ENCODE data around the gene CCL5. TPM values are rescaled to one million over a fixed set of nuclear protein-coding genes. Genes with fewer than 3 reads are reported as not detected.

CCL5 gene
- total and polyA plus RNA-seq, 5 donors from 2014 or later = 4.7 to 25.8 (median 6.0) TPM

DNA sequence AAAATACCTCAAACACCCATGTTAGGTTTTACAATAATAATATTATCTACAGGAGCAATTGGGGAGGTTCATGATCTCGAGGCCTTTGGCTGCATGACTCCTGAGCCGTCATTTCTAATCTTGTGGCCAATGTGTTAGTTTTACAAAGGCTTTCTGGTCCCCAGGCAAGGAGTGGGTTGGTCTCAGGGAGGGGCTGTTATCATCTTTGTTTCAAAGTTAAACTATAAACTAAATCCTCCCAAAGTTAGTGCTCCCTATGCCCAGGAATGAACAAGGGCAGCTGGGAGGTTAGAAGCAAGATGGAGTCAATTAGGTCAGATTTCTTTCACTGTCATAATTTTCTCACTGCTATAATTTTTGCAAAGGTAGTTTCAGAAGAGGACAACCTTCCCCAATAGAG, 9.1 kb upstream of the CCL5 start:
- Histone ChIP-seq H3K9me3 (ENCODE audit: control insufficient read depth in 2 of 2, low read length in 2 of 2) (no peaks in the 10 kb centered on the region), H3K27ac (ENCODE audit: insufficient read depth, low read length, poor library complexity, severe bottlenecking) (no peak overlapping the region), H3K36me3 (ENCODE audit: control insufficient read depth, insufficient read depth, low read length) (no peaks in the 10 kb centered on the region), H3K27me3 (ENCODE audit: control insufficient read depth, insufficient read depth, low read length) (no peaks in the 10 kb centered on the region), H3K4me3 (ENCODE audit: low read depth, low read length) (no peak overlapping the region), H3K4me1 (ENCODE audit: control insufficient read depth, insufficient read depth, low read length, poor library complexity, severe bottlenecking) (no peaks in the 10 kb centered on the region)
- H3K9me3 Mint-ChIP-seq = no peaks in the 10 kb centered on the region
- H3K27me3 Mint-ChIP-seq = no peaks in the 10 kb centered on the region
- H3K4me1 Mint-ChIP-seq = peaks cover 0 to 11% (median 5%) of the 10 kb centered on the region in 4 donors
- no peak overlapping the region for H3K4me3 Mint-ChIP-seq
- H3K36me3 Mint-ChIP-seq = no peaks in the 10 kb centered on the region
- ATAC-seq (ENCODE audit: low read depth in 2 of 2) (no peak), DNase-seq (no peak)
- H3K27ac Mint-ChIP-seq = no peak overlapping the region

- Mint-ChIP-seq H3K4me3 (no peak overlapping the region), H3K36me3 (no peaks in the 10 kb centered on the region), H3K4me1 (peaks cover 5 to 23% (median 13%) of the 10 kb centered on the region in 4 donors), H3K27ac (no peak overlapping the region), H3K9me3 (peaks cover 0 to 2% (median 0%) of the 10 kb centered on the region in 7 donors), H3K27me3 (no peaks in the 10 kb centered on the region)
- no peak overlapping the region for H3K4me3 ChIP-seq (ENCODE audit: low read depth, low read length)
- no peak overlapping the region for H3K27ac ChIP-seq (ENCODE audit: insufficient read depth, low read length, poor library complexity, severe bottlenecking)
- H3K4me1 ChIP-seq (ENCODE audit: control insufficient read depth, insufficient read depth, low read length, poor library complexity, severe bottlenecking) = peaks cover 4% of the 10 kb centered on the region
- no peaks in the 10 kb centered on the region for H3K36me3 ChIP-seq (ENCODE audit: control insufficient read depth, insufficient read depth, low read length)
- H3K27me3 ChIP-seq (ENCODE audit: control insufficient read depth, insufficient read depth, low read length) = no peaks in the 10 kb centered on the region
- DNase-seq (no peak), ATAC-seq (ENCODE audit: low read depth in 2 of 2) (no peak)
- no peaks in the 10 kb centered on the region for H3K9me3 ChIP-seq (ENCODE audit: control insufficient read depth in 2 of 2, low read length in 2 of 2)
Measured at GRCh38 chr17:35878361-35878760, 1.8 kb downstream of the CCL5 start.

GRCh38 chr17:35877345-35878029, 2.7 kb downstream of the CCL5 start:
- no peak for DNase-seq
- H3K27ac ChIP-seq (ENCODE audit: insufficient read depth, low read length, poor library complexity, severe bottlenecking) = no peak overlapping the region
- Mint-ChIP-seq H3K36me3 (no peaks in the 10 kb centered on the region), H3K4me3 (no peak overlapping the region), H3K4me1 (peaks cover 5 to 23% (median 13%) of the 10 kb centered on the region in 4 donors), H3K9me3 (peaks cover 0 to 2% (median 0%) of the 10 kb centered on the region in 7 donors), H3K27me3 (no peaks in the 10 kb centered on the region), H3K27ac (no peak overlapping the region)
- H3K4me3 ChIP-seq (ENCODE audit: low read depth, low read length) = no peak overlapping the region
- H3K4me1 ChIP-seq (ENCODE audit: control insufficient read depth, insufficient read depth, low read length, poor library complexity, severe bottlenecking) = peaks cover 4% of the 10 kb centered on the region
- H3K36me3 ChIP-seq (ENCODE audit: control insufficient read depth, insufficient read depth, low read length) = no peaks in the 10 kb centered on the region
- H3K9me3 ChIP-seq (ENCODE audit: control insufficient read depth in 2 of 2, low read length in 2 of 2) = no peaks in the 10 kb centered on the region
- no peak for ATAC-seq (ENCODE audit: low read depth in 2 of 2)
- H3K27me3 ChIP-seq (ENCODE audit: control insufficient read depth, insufficient read depth, low read length) = no peaks in the 10 kb centered on the region

DNA sequence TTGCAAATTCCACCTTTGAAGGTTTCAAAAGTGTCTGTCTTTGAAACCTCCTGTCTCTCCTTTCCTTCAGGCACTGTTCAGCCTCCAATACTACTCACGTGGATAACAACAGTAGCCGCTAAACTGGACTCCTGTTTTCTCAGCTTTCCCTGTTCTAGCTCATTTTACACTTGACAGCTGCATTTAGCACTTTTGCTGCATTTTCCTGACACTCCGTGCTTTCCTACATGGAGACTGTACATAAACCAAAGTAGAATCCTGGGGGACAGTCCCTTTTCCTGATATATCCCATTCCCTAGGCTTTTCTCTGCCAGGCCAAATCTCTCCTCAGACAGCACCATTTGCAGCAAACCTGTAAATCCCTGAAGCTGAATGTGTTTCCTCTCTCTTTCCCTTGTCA, 3.6 kb downstream of the CCL5 start:
- DNase-seq = no peak
- H3K4me1 ChIP-seq (ENCODE audit: control insufficient read depth, insufficient read depth, low read length, poor library complexity, severe bottlenecking) = peaks cover 4% of the 10 kb centered on the region
- no peaks in the 10 kb centered on the region for H3K36me3 ChIP-seq (ENCODE audit: control insufficient read depth, insufficient read depth, low read length)
- H3K4me3 Mint-ChIP-seq = no peak overlapping the region
- H3K9me3 ChIP-seq (ENCODE audit: control insufficient read depth in 2 of 2, low read length in 2 of 2) = no peaks in the 10 kb centered on the region
- H3K27me3 ChIP-seq (ENCODE audit: control insufficient read depth, insufficient read depth, low read length) = no peaks in the 10 kb centered on the region
- no peak for ATAC-seq (ENCODE audit: low read depth in 2 of 2)
- H3K4me3 ChIP-seq (ENCODE audit: low read depth, low read length) = no peak overlapping the region
- H3K27ac Mint-ChIP-seq = peak overlapping the region in 1 of 3 donors; percentile 38
- no peak overlapping the region for H3K27ac ChIP-seq (ENCODE audit: insufficient read depth, low read length, poor library complexity, severe bottlenecking)
- peaks cover 5 to 23% (median 16%) of the 10 kb centered on the region in 4 donors for H3K4me1 Mint-ChIP-seq
- no peaks in the 10 kb centered on the region for H3K27me3 Mint-ChIP-seq
- no peaks in the 10 kb centered on the region for H3K36me3 Mint-ChIP-seq
- H3K9me3 Mint-ChIP-seq = peaks cover 0 to 2% (median 0%) of the 10 kb centered on the region in 7 donors

GRCh38 chr17:35875800-35876139, 4.4 kb downstream of the CCL5 start:
- Histone ChIP-seq H3K9me3 (ENCODE audit: control insufficient read depth in 2 of 2, low read length in 2 of 2) (no peaks in the 10 kb centered on the region), H3K27ac (ENCODE audit: insufficient read depth, low read length, poor library complexity, severe bottlenecking) (no peak overlapping the region), H3K27me3 (ENCODE audit: control insufficient read depth, insufficient read depth, low read length) (no peaks in the 10 kb centered on the region), H3K4me3 (ENCODE audit: low read depth, low read length) (no peak overlapping the region), H3K36me3 (ENCODE audit: control insufficient read depth, insufficient read depth, low read length) (no peaks in the 10 kb centered on the region), H3K4me1 (ENCODE audit: control insufficient read depth, insufficient read depth, low read length, poor library complexity, severe bottlenecking) (peaks cover 4% of the 10 kb centered on the region)
- ATAC-seq (ENCODE audit: low read depth in 2 of 2) = no peak
- Mint-ChIP-seq H3K27ac (peak overlapping the region in 1 of 3 donors; percentile 67), H3K9me3 (peaks cover 0 to 2% (median 0%) of the 10 kb centered on the region in 7 donors), H3K4me1 (peaks cover 5 to 27% (median 14%) of the 10 kb centered on the region in 4 donors), H3K36me3 (no peaks in the 10 kb centered on the region), H3K4me3 (peak overlapping the region in 1 of 4 donors; percentile 2), H3K27me3 (no peaks in the 10 kb centered on the region)
- DNase-seq = no peak

- H3K27me3 Mint-ChIP-seq = no peaks in the 10 kb centered on the region
- H3K4me3 Mint-ChIP-seq = peak overlapping the region in 1 of 4 donors; percentile 2
- Histone ChIP-seq H3K36me3 (ENCODE audit: control insufficient read depth, insufficient read depth, low read length) (no peaks in the 10 kb centered on the region), H3K27ac (ENCODE audit: insufficient read depth, low read length, poor library complexity, severe bottlenecking) (no peak overlapping the region), H3K9me3 (ENCODE audit: control insufficient read depth in 2 of 2, low read length in 2 of 2) (no peaks in the 10 kb centered on the region), H3K4me1 (ENCODE audit: control insufficient read depth, insufficient read depth, low read length, poor library complexity, severe bottlenecking) (peaks cover 4% of the 10 kb centered on the region), H3K4me3 (ENCODE audit: low read depth, low read length) (no peak overlapping the region), H3K27me3 (ENCODE audit: control insufficient read depth, insufficient read depth, low read length) (no peaks in the 10 kb centered on the region)
- peaks cover 1 to 24% (median 12%) of the 10 kb centered on the region in 4 donors for H3K4me1 Mint-ChIP-seq
- H3K36me3 Mint-ChIP-seq = no peaks in the 10 kb centered on the region
- peak overlapping the region in 1 of 3 donors; percentile 67 for H3K27ac Mint-ChIP-seq
- DNase-seq (peak in 1 of 3 donors; percentile 43), ATAC-seq (ENCODE audit: low read depth in 2 of 2) (no peak)
- peaks cover 0 to 2% (median 0%) of the 10 kb centered on the region in 7 donors for H3K9me3 Mint-ChIP-seq
Measured at GRCh38 chr17:35875072-35875799, 4.9 kb downstream of the CCL5 start.

DNA sequence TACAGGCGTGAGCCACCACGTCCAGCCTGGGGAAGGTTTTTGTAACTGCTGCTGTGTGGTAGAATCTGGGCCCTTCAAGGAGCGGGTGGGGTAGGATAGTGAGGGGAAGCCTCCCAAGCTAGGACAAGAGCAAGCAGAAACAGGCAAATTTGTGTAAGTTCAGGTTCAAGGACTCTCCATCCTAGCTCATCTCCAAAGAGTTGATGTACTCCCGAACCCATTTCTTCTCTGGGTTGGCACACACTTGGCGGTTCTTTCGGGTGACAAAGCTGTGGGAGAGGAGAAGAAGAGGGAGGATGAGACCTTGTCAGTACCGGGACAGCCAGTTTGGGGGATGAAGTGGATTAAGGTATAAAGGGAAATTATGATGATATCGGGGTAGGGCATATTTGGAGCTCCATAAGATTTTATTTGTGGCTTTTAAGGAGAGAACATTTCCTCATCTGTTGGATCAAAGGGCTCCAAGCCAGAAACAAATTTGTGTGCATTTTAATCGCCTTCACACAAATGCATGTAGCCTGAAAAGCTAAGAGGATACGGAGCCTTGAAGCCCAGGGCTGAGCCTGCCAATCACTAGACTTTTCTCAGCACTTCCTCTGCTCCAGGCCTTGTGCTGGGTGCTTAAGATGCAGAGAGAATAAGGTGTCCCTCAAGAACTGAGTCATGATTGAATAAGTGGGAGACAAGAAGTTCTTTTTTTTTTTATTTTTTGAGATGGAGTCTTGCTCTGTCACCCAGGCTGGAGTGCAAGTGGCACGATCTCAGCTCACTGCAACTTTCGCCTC, 7.8 kb downstream of the CCL5 start:
- no peak overlapping the region for H3K27ac ChIP-seq (ENCODE audit: insufficient read depth, low read length, poor library complexity, severe bottlenecking)
- H3K27me3 ChIP-seq (ENCODE audit: control insufficient read depth, insufficient read depth, low read length) = no peaks in the 10 kb centered on the region
- Mint-ChIP-seq H3K27ac (no peak overlapping the region), H3K27me3 (no peaks in the 10 kb centered on the region), H3K4me1 (peaks cover 0 to 17% (median 3%) of the 10 kb centered on the region in 4 donors), H3K4me3 (peak overlapping the region in 1 of 4 donors; percentile 21), H3K36me3 (no peaks in the 10 kb centered on the region), H3K9me3 (peaks cover 0 to 2% (median 0%) of the 10 kb centered on the region in 7 donors)
- no peak for DNase-seq
- H3K4me3 ChIP-seq (ENCODE audit: low read depth, low read length) = no peak overlapping the region
- no peaks in the 10 kb centered on the region for H3K36me3 ChIP-seq (ENCODE audit: control insufficient read depth, insufficient read depth, low read length)
- H3K4me1 ChIP-seq (ENCODE audit: control insufficient read depth, insufficient read depth, low read length, poor library complexity, severe bottlenecking) = no peaks in the 10 kb centered on the region
- ATAC-seq (ENCODE audit: low read depth in 2 of 2) = no peak
- H3K9me3 ChIP-seq (ENCODE audit: control insufficient read depth in 2 of 2, low read length in 2 of 2) = no peaks in the 10 kb centered on the region
